ENCODE data around the gene EPB41L2.

Gene EPB41L2

DNA sequence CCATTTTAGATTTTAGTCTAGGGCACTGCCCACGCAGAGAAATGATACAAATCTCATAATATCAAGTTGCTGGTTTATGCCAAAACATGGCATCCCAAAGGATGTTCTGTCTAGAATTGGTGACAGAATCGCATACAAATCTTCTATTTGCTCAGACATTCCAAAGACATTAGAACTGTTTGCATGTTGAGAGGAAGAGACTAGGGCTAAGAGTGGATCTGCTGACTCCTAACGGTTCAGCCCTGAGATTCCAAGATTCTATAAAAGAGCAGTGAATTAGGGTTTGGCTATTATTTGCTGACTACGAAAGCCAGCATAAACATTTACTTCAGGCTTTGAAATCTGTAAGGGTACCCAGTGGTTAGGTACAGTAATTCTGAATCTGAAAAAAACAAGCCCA lies 3.6 kb downstream of the EPB41L2 start:
- Histone ChIP-seq H2AFZ (no peak overlapping the region), H3K9me3 (ENCODE audit: control insufficient read depth, low read length) (no peaks in the 10 kb centered on the region), H3K9ac (no peak overlapping the region), H3K79me2 (peaks cover 6% of the 10 kb centered on the region), H3K4me2 (ENCODE audit: low read length) (no peak overlapping the region), H3K27ac (no peak overlapping the region), H3K4me3 (ENCODE audit: low read depth, low read length) (no peak overlapping the region), H3K4me1 (no peaks in the 10 kb centered on the region), H3K27me3 (ENCODE audit: control insufficient read depth, insufficient read depth, low read length) (no peaks in the 10 kb centered on the region), H3K36me3 (ENCODE audit: control insufficient read depth, insufficient read depth, low read length) (no peaks in the 10 kb centered on the region)
- no peak for TF ChIP-seq CTCF (IDR thresholded peaks at IDR 0.05)

GRCh38 chr6:131058236-131058635 lies 4.8 kb downstream of the EPB41L2 start:
- TF ChIP-seq CTCF (IDR thresholded peaks at IDR 0.05): no peak
- Histone ChIP-seq H2AFZ (no peak overlapping the region), H3K4me3 (ENCODE audit: low read depth, low read length) (no peak overlapping the region), H3K4me1 (no peaks in the 10 kb centered on the region), H3K9ac (no peak overlapping the region), H3K27me3 (ENCODE audit: control insufficient read depth, insufficient read depth, low read length) (no peaks in the 10 kb centered on the region), H3K9me3 (ENCODE audit: control insufficient read depth, low read length) (no peaks in the 10 kb centered on the region), H3K79me2 (peaks cover 6% of the 10 kb centered on the region), H3K4me2 (ENCODE audit: low read length) (no peak overlapping the region), H3K27ac (no peak overlapping the region), H3K36me3 (ENCODE audit: control insufficient read depth, insufficient read depth, low read length) (no peaks in the 10 kb centered on the region)

DNA sequence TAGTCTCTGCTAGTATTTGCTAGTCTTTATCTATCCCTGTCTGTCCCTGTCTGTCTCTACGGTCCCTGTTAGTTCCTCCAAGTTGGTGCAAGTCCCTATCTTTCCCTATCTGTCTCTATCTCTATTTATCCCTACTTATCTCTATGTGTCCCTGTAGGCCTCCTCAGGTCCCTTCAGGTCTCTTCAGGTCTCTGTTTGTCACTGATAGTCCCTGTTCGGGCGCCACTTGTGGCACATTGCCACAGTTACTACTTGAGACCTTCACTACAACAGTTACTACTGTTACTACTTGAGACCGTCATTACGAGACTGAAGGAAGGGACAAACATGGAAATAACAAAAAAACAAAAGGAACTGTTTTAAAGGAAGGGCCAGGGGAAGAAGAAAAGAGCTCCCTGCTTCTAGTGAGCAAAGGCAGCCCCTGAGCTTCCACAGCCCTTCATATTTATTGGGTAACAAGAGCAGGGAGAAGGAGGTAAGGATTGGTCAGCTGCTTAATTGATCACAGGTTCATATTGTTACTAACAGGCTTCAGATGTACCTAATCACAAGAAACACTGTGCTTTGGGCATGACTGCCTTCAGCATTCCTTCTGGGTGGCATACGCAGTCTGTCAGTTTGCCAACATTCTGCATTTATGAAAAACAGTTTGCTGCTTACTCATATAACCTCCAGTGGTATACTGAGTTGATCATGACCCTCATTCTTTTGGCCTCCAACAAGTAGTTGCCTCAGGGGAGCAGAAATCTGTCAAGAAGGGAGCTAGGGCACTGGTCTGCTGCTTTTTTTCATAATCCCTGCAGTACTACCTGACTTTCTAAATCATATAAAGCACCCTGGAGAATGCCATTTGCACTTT lies 8.4 kb downstream of the EPB41L2 start:
- no peak overlapping the region for H3K4me3 ChIP-seq (ENCODE audit: low read depth, low read length)
- H3K4me1 ChIP-seq: no peaks in the 10 kb centered on the region
- H3K36me3 ChIP-seq (ENCODE audit: control insufficient read depth, insufficient read depth, low read length): no peaks in the 10 kb centered on the region
- no peak overlapping the region for H2AFZ ChIP-seq
- H3K9ac ChIP-seq: no peak overlapping the region
- H3K27ac ChIP-seq: no peak overlapping the region
- peaks cover 6% of the 10 kb centered on the region for H3K79me2 ChIP-seq
- TF ChIP-seq CTCF (IDR thresholded peaks at IDR 0.05): no peak
- H3K9me3 ChIP-seq (ENCODE audit: control insufficient read depth, low read length): no peaks in the 10 kb centered on the region
- H3K27me3 ChIP-seq (ENCODE audit: control insufficient read depth, insufficient read depth, low read length): no peaks in the 10 kb centered on the region
- no peak overlapping the region for H3K4me2 ChIP-seq (ENCODE audit: low read length)

GRCh38 chr6:131053546-131054240 lies 9.4 kb downstream of the EPB41L2 start:
- H3K4me3 ChIP-seq (ENCODE audit: low read depth, low read length): no peak overlapping the region
- H3K9me3 ChIP-seq (ENCODE audit: control insufficient read depth, low read length): no peaks in the 10 kb centered on the region
- no peak overlapping the region for H3K27ac ChIP-seq
- no peaks in the 10 kb centered on the region for H3K4me1 ChIP-seq
- no peak overlapping the region for H3K4me2 ChIP-seq (ENCODE audit: low read length)
- no peak overlapping the region for H2AFZ ChIP-seq
- H3K27me3 ChIP-seq (ENCODE audit: control insufficient read depth, insufficient read depth, low read length): no peaks in the 10 kb centered on the region
- no peaks in the 10 kb centered on the region for H3K36me3 ChIP-seq (ENCODE audit: control insufficient read depth, insufficient read depth, low read length)
- TF ChIP-seq CTCF (IDR thresholded peaks at IDR 0.05): no peak
- peaks cover 6% of the 10 kb centered on the region for H3K79me2 ChIP-seq
- H3K9ac ChIP-seq: no peak overlapping the region
